Activated CD8-positive, alpha-beta memory T cell treated with anti-CD3 and anti-CD28 coated beads, Interleukin-2, amount 50 U/mL, for 48 hours (primary cell): ENCODE results near the gene WDR74.
"Not testable (repeated sequence)": the region's sequence is repeated elsewhere in the genome, so short reads cannot be mapped to it uniquely, and the experiment has no call there.

Experiments used
- DNase-seq: peaks from one replicate; pipeline ENCODE4 v3.0.0-alpha.2; 2020

The WDR74 gene

GRCh38 chr11:62839050-62839945 is at the start of gene WDR74:
Gene WDR74 (minus strand): TSS chr11:62839590. CDS start chr11:62839570, 20 bp downstream.
- DNase-seq = peak; percentile 94

GRCh38 chr11:62889126-62889483 is 49.7 kb upstream of the WDR74 start:
- DNase-seq = no peak

GRCh38 chr11:62888406-62888805 is 49.0 kb upstream of the WDR74 start:
- no peak for DNase-seq

- no peak for DNase-seq
Measured at GRCh38 chr11:62885137-62885750, 45.9 kb upstream of the WDR74 start.

GRCh38 chr11:62883673-62884072 is 44.3 kb upstream of the WDR74 start:
- no peak for DNase-seq

- DNase-seq = no peak
Measured at GRCh38 chr11:62882788-62883501, 43.6 kb upstream of the WDR74 start.

GRCh38 chr11:62882431-62882749 is 43.0 kb upstream of the WDR74 start:
- DNase-seq = no peak

- no peak for DNase-seq
Measured at GRCh38 chr11:62881579-62882430, 42.4 kb upstream of the WDR74 start.

GRCh38 chr11:62880803-62881578 is 41.6 kb upstream of the WDR74 start, which contains the start of gene SLC3A2:
Gene SLC3A2 (plus strand): TSS chr11:62880896. CDS start chr11:62881024, 128 bp downstream.
- peak; percentile 95 for DNase-seq

GRCh38 chr11:62880231-62880802 is 40.9 kb upstream of the WDR74 start:
- DNase-seq = no peak

- no peak for DNase-seq
Measured at GRCh38 chr11:62879235-62879978, 40.0 kb upstream of the WDR74 start.

- DNase-seq = no peak
Measured at GRCh38 chr11:62876712-62877111, 37.3 kb upstream of the WDR74 start.

- no peak for DNase-seq
Measured at GRCh38 chr11:62875698-62876478, 36.5 kb upstream of the WDR74 start.

GRCh38 chr11:62874851-62875250 is 35.5 kb upstream of the WDR74 start:
- DNase-seq = no peak

- no peak for DNase-seq
Measured at GRCh38 chr11:62865635-62866034, 26.2 kb upstream of the WDR74 start.

GRCh38 chr11:62863687-62864335 is 24.4 kb upstream of the WDR74 start:
- no peak for DNase-seq

- not testable (repeated sequence) for DNase-seq
Measured at GRCh38 chr11:62861564-62862192, 22.3 kb upstream of the WDR74 start.

GRCh38 chr11:62860835-62861563 is 21.6 kb upstream of the WDR74 start:
- DNase-seq = no peak
